Vagina (tissue), 2 donors: ENCODE results near the gene SYT2.

ENCODE experiments used
- CTCF ChIP-seq, 3 experiments: fragments of 450-650 bp in 2 of 3; fragments of 200-600 bp in 1 of 3; sonication (generic) in 1 of 3; IDR thresholded peaks; one replicate each; pipeline ENCODE4 v1.5.1; 2017 to 2019; ENCODE audit warnings: antibody characterized with exemption in 3 of 3, mild to moderate bottlenecking in 2 of 3, moderate library complexity in 2 of 3
- POLR2AphosphoS5 ChIP-seq, 2 donors: sonication (generic); formaldehyde crosslinking; IDR thresholded peaks; one replicate each; pipeline ENCODE4 v1.9.0; 2017; ENCODE audit warnings: antibody characterized with exemption in 2 of 2, mild to moderate bottlenecking in 2 of 2, low read depth in 1 of 2; ENCODE audit not compliant: insufficient read depth in 1 of 2

GRCh38 chr1:202561726-202562443 lies 148.4 kb downstream of the SYT2 start:
- TF ChIP-seq CTCF (IDR thresholded peaks at IDR 0.05), result no peak
- TF ChIP-seq POLR2AphosphoS5 (IDR thresholded peaks at IDR 0.05; ENCODE audit: insufficient read depth in 1 of 2, low read depth in 1 of 2), result no peak
